T1000 (cell line): ENCODE data around the gene TEDC2.
"Not testable (repeated sequence)": the region's sequence is repeated elsewhere in the genome, so short reads cannot be mapped to it uniquely, and the experiment has no call there.

Source experiments
- DNase-seq: peaks from one replicate; lab custom pipeline; 2025; ENCODE audit warnings: mixed read lengths; lab: John Stamatoyannopoulos, UW

The TEDC2 gene

GRCh38 chr16:2438121-2438520, 21.8 kb upstream of the TEDC2 start:
- no peak for DNase-seq

DNA sequence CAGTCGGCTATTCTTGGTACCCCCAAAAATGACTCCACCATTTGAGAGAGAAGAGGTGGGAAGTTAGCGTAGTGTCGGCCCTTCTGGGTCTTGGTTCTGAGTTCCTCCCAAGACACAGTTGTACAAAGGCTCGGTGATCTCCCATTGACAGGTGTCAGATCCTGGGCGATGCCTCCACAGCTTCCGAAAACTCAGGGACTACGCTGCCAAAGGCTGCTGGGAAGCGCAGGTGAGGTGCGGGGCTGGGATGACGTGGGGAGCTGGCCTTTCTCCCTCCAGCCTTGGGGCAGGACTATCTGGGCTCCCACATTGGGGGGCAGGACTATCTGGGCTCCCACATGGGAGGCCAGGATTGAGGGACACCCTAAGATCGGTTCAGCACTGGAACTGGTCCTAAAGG, 20.3 kb upstream of the TEDC2 start:
- no peak for DNase-seq

GRCh38 chr16:2441143-2441804, 18.6 kb upstream of the TEDC2 start:
- not testable (repeated sequence) for DNase-seq

- no peak for DNase-seq
These were observed 16.4 kb upstream of the TEDC2 start for GRCh38 chr16:2443555-2443954.

- DNase-seq: no peak
These were observed 11.9 kb upstream of the TEDC2 start for GRCh38 chr16:2447920-2448583.

DNA sequence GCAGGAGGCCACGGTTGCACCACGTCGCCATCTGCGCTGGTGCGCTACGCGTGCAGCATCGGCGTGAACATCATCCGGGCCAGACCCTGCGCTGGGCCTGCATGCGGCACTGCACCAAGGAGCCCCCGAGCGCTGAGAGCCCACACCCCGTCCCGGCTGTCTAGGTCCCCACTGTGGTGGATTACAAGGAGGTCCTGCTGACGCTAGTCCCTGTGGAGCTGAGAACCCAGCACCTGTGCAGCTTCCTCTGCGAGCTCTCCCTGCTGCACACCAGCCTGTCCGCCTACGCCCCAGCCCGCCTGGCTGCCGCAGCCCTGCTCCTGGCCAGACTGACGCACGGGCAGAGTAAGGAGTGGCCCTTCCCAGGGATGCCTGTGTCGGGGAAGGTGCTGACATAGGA, 10.8 kb upstream of the TEDC2 start:
- DNase-seq: no peak

- DNase-seq: no peak
These were observed 9.4 kb upstream of the TEDC2 start for GRCh38 chr16:2450535-2450934.

- DNase-seq: no peak
These were observed 8.9 kb upstream of the TEDC2 start for GRCh38 chr16:2450975-2451381.

DNA sequence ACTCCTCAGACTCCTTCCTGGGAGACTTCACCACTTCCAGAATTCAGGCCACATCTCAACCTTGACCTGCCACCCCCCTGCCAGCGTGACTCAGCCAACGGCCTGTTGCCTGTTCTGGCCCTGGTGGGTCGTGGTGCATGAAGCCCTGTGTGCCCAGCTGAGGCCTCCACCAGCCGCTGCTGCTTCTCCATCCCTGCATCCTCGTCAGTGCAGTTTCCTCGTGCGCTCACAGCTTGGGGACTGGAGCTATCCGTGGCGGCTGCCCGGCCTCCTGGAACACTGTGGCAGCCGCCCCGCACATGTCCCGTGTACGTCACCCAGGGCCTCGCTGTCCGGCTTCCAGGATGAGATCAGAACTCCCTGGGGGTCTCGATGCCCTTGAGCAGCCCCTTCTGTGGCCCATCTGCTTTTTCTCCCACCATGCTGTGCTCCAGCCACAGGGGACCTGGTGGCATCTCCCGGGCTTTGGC, 8.0 kb upstream of the TEDC2 start:
- DNase-seq: no peak

DNA sequence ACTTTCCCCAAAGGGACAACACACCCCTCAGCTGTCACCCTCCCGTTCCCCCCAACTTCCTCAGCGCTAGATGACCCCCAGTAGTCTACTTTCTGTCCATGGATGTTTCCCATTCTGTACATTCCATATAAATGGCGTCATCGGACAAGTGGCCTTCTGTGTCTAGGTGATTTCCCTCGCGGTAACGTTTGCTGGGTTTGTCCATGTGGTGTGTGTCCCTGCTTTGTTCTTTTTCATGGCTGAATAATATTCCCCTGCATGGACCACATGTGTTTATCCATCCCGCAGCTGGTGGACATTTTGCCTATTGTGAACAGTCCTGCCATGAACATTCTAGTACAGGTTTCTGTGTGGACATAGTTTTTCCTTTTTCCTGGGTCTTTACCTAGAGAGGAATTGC, 7.3 kb upstream of the TEDC2 start:
- no peak for DNase-seq

- no peak for DNase-seq
These were observed 4.6 kb upstream of the TEDC2 start for GRCh38 chr16:2455081-2455845.

GRCh38 chr16:2456551-2457153, 3.3 kb upstream of the TEDC2 start:
- DNase-seq: no peak

- no peak for DNase-seq
These were observed 2.6 kb upstream of the TEDC2 start for GRCh38 chr16:2457267-2457666.

DNA sequence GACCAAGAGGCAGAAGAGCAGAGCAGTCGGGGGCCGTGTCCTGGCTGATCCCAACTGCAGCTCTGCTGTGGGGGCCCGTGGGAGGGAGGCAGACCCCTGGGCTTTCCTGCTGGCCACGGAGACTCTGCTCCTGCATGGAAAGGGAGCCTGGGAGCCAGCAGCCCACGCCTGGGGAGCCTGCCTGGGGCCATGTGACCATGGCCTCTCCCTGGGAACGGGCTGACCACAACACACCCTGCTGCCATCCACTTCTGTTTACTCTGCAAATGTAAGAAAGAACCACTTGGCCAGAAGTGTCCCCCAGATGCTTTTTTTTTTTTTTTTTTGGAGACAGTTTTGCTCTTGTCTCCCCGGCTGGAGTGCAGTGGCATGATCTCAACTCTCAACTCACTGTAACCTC, 2.0 kb upstream of the TEDC2 start:
- DNase-seq: no peak

DNA sequence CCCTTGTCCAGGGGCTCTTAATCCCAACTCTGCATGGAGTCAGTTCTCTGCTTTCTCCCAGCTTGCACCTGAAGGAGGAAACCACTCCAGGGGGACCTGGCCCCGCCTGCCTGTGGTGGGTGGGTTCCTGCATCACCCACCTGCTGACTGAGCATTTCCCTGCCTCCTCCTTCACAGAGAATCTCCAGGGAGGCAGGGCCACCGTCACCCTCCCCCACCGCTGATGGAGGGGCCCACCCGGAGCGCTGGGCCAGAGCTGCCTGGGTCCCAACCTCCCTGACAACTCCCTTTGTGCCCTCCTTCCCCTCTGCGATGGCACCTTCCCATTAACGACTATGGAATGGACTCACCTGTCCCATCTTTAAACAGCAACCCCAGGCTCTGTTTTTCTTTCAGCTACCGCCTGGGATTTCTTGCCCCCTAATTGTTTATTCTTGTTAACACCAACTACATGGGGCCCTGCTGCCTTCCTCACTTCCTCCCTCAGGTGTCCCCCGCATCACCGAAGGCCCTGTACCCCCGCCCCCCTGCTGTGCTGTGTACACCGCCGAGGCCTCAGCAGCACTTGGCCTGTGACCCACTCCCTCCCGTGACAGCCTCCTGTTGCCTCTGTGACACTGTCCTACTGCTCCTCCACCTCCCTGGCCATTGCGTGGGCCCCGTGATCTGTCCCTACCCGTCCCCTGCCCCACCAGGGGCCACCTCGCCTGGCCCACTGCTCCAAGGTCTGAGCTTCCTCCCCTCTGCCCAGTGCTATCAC, 842 bp upstream of the TEDC2 start:
- no peak for DNase-seq

DNA sequence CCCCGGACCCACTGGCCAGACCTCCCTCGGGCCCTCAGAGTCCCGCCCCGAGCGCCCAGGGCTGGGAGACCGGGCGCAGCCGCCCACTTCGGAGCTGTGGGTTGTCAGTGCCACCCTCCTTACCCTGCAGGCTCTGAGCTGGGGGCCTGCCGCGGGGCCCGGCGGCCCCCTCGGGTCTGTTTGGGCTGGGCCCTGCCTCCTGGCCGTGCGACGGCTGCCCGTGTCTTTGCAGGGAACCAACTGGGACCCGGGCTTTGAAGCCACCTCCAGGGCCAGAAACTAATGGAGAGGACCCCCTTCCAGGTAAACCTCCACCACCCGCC, 443 bp downstream of the TEDC2 start:
- DNase-seq: no peak

DNA sequence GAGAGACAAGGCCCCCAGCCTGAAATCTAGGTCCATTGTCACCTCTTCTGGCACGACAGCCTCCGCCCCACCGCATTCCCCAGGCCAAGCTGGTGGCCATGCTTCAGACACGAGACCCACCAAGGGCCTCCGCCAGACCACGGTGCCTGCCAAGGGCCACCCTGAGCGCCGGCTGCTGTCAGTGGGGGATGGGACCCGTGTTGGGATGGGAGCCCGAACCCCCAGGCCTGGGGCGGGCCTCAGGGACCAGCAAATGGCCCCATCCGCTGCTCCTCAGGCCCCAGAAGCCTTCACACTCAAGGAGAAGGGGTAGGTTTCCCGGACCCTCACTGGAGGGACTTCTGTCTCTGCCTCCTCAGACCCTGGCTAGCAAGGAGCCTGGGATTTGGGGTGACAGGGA, 1.0 kb downstream of the TEDC2 start:
- DNase-seq: no peak

DNA sequence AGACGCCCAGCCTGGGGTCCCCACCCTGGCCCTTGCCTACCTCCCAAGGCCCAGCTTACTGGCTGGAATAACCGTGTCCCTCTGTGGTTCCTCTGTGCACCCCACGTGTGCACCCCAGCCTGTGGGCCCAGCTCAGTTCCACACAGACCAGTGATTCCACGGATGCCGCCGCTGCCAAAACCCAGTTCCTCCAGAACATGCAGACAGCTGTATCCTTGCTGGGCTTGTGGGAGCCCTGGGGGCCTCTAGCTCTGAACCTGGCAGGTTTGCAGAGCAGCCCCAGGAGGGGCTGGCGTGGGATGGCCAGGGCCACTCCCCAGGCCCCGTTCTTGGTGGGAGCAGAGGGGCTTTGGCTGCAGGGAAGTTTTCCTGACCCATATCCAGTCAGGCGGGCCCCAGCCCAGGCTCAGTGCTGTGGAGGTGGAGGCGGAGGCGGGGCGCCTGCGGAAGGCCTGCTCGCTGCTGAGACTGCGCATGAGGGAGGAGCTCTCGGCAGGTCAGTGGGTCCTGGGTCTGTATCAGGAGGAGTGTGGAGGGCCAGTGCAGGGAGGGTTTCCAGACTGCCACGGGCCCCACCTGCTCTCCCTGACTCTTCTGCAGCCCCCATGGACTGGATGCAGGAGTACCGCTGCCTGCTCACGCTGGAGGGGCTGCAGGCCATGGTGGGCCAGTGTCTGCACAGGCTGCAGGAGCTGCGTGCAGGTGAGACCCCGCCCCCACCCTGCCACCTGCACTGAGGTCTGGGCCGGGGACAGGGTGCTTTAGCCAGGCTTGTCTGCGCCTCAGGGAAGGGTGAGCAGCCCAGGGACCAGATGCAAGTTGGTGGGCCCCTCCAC, 2.3 kb downstream of the TEDC2 start:
- DNase-seq: no peak

DNA sequence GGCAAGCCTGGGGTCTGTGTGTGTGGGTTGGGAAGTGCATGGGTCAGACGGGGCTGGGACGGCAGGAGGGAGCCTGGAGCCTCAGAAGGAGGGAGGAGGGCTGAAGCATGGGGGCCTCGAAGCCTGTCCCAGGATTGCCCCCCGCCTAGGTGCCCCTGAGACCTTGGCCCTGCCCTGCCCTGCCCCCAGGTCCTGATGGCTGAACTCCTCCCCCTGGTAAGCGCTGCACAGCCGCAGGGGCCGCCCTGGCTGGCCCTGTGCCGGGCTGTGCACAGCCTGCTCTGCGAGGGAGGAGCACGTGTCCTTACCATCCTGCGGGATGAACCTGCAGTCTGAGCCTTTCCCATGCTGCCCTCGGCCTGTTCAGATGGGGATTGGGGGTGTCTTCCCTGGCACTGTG, 4.4 kb downstream of the TEDC2 start:
- DNase-seq: no peak

- DNase-seq: no peak
These were observed 5.9 kb downstream of the TEDC2 start for GRCh38 chr16:2465653-2466415.
